CD4-positive, alpha-beta T cell treated with Interleukin-15 for 1 hour (primary cell): Measurements from ENCODE around the gene COBL.

Experiments used
- DNase-seq: peaks from one replicate; pipeline ENCODE4 v3.0.0-alpha.2; 2020

COBL gene

GRCh38 chr7:51300762-51301674 is 15.6 kb downstream of the COBL start:
- no peak for DNase-seq

DNA sequence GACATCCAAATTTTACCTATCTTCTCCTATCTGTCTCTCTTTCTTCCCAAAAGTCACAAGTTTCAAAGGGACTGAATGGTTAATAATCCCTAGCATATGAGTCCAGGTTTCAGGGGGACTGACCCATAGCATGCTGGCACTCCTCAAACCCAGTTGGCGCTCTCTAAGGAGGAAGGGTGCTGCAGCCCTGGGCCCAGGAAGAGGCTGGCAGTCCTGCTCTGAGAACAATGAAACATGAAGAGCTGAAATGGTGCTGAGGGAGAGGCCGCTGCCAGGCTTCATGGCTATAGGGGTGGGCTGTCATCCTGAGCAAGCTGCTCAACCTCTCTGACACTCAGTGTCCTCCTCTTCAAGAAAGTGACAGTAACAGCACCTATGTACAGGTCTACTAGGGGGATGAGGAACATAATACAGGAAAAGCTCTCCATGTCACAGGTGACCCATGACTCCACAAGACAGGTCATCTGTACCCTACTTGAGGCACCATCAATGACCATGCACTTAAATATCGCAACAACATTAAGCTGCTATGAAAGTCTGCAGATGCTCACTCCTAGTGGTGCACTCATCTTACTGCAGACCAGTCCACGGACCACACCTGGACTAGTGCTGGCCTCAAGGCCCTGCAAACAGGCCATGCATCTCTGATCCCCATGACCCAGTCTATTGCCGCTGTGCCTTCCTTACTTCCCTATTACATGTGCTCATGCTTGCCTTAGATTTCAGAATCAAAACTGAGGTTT is 17.0 kb downstream of the COBL start:
- no peak for DNase-seq

DNA sequence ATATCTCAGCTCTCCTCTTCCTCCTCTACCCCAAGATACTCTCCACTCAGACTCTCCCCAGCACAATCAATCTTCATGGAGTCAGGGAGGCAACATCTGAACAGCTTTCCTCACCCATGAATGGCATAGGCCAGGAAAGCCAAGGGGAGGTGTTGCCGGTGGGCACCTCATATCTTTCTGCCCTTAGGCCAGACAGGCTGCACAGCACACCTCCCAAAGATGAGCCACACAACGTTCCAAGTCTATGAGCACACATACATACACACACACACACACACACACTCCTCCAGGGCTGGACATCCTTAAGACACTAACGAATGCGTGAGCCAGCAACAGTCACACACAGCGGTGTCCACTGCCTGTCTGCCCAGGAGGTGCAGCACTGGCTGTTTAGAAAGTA is 17.7 kb downstream of the COBL start:
- no peak for DNase-seq

GRCh38 chr7:51297986-51298385 is 18.6 kb downstream of the COBL start:
- DNase-seq: no peak

- no peak for DNase-seq
These were observed 21.0 kb downstream of the COBL start for GRCh38 chr7:51295440-51296245.

DNA sequence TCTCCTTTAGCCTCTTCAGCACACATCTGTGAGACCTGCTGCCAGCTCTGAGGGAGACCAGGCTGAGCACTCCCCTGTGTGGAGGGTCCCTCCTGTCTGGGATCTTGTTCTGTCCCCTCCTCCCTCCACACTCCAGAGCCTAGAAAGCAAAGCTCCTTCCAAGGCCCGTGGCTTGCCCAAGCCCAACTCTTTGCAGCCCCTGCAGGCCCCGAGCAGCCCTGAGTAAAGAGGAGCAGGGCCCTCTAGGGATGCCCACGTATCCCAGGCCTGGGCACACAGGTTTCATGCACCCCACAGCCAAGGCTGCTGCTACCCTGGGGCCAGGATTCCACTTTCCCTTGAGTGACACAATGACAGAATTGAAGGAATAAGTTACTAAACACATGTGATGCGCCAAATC is 24.0 kb downstream of the COBL start:
- no peak for DNase-seq

- no peak for DNase-seq
These were observed 25.7 kb downstream of the COBL start for GRCh38 chr7:51290702-51291540.

- DNase-seq: no peak
These were observed 26.3 kb downstream of the COBL start for GRCh38 chr7:51290304-51290637.

DNA sequence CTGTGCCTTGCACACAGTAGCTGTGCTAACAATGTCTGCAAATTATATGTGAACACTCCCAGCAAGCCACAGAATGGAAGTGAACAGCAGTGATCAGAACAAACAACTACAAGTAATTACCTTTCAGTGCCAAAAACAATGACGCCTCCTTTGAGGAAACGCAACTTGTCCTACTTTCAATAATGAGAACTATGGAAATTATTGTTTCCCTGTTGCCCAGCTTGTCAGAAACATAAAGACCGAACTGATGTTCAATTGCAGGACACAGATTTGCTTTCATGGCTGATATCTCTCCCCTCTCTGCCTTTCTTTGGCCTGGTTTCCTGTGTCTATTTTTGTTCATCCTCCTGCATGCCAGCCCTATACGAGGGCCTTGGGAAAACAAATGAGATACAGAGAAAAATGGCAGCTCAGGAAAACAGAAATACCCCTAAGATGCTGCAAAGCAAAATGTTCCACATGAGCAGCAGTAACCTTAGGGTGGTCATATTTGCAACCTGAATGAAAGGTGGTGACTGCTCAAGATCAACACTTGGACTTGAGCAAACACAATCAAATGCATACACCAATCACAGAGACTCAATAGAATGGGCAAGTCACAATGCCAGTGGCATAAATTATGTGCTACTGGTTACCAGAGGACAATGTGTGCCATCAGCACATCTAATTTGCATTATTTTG is 26.8 kb downstream of the COBL start:
- DNase-seq: no peak

DNA sequence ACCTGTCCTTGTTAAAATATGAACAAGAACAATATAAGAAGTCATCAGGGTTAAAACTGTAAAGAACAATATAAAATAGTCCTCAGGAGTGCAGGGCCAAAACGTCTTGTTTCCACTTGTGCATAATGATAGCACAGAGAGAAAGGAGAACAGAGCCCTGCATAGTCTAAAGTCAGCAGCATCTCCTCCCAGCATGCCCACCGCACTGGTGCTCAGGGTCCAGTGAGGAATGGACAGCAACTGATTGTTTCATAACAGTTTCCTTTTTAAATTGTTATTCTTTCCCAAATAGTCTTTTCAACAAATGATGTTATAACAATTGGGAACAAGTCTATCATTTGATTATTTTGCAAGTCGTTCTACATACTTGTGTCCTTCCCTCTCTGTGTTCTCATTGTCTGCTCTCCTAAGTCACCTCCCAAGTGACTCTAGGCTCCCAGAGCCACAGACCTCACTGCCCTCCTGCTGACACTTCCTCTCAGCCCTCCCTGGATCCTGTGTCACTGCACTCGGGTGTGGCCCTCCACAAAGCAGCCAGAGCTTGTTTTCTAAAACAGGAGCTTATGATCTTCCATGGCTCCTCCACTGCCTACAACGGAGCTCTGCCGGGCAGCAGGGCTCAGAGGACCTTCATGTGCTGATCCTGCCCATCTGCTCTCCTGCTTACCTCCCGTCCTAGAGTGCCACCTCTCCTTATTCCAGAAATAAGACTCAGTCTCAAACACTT is 27.6 kb downstream of the COBL start:
- no peak for DNase-seq

DNA sequence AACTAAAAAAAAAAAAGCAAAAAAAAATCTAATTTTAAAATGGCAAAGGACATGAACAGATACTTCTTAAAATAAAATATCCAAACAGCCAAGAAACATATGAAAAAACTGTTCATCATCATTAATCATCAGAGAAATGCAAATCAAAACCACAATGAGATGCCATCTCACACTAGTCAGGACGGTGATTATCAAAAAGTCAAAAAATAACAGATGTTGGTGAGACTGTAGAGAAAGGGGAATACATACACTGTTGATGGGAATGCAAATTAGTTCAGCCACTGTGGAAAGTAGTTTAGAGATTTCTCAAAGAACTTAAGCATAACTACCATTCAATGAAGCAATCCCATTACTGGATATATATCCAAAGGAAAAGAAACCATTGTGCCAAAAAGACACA is 30.2 kb downstream of the COBL start:
- no peak for DNase-seq

DNA sequence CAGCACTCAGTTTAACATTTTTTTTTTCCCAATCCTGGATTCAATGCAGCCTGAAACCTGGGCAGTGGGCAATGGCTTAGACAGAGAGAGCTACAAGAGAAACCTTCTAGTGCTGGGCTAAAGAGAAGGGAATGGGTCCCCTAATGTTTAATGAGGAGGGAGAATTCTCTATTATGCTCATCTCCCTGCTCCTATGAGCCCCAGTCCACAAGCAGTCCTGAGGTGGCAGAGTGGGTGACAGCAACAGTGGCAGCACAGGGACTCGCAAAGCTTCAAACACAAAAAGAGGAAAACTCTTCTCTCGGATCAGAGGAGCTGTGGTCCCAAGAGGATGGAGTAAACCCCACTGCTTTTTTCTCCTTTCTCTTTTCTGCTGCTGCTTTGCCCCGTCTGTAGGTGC is 36.5 kb downstream of the COBL start:
- DNase-seq: no peak

- DNase-seq: no peak
These were observed 37.1 kb downstream of the COBL start for GRCh38 chr7:51279391-51280023.

GRCh38 chr7:51278797-51279196 is 37.8 kb downstream of the COBL start:
- DNase-seq: no peak

DNA sequence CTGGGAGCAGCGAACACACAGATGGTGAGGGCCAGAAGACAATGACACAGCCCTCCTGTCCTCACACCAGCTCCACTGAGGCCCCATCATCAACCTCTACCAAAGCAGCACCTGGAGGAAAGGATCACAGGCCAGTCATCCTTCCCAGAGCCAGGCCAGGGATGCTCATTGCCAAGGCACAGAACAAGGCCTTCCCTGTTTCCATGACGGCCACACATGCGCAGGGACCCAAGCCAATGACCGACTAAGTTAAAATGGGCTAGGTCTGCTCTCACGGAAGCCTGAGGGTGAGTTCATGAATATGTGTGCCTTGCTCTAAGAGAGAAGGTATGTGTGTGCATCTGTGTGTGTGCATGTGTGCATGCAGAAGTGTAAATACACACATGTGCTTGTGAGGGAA is 39.6 kb downstream of the COBL start:
- no peak for DNase-seq

GRCh38 chr7:51276091-51276605 is 40.5 kb downstream of the COBL start:
- DNase-seq: no peak

GRCh38 chr7:51275532-51275931 is 41.1 kb downstream of the COBL start:
- no peak for DNase-seq

GRCh38 chr7:51274955-51275354 is 41.7 kb downstream of the COBL start:
- DNase-seq: no peak

- no peak for DNase-seq
These were observed 42.6 kb downstream of the COBL start for GRCh38 chr7:51274001-51274400.

DNA sequence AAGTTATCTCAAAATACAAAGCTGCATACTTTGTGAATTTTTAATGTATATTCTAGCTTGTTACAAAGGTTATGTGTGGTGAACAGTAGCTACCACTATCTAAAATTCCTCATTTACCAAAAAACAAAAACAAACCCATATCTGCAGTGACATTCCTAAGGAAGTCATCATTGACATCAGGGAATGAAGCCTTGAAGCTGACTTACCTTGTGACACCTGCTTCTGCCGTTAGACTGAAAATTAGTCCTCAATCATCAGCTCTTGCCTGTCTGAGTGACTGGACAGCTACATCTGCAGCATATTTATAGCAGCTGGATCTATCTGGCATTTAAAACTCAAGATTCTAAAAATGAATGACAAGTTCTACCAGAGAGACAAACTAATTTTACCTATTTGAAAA is 43.2 kb downstream of the COBL start:
- no peak for DNase-seq

GRCh38 chr7:51270965-51271364 is 45.6 kb downstream of the COBL start:
- DNase-seq: no peak
